NCI-H226 (cell line): ENCODE results near the gene PI4KA.
A peak's percentile ranks its signal among the peaks of the same experiment; 100 is the strongest.

Experiments used
- DNase-seq: peaks from one replicate; pipeline ENCODE4 v3.0.0-alpha.2; 2015

The PI4KA gene

GRCh38 chr22:20792966-20793728 lies 65.5 kb downstream of the PI4KA start:
- no peak for DNase-seq

GRCh38 chr22:20792221-20792965 lies 66.2 kb downstream of the PI4KA start:
- no peak for DNase-seq

GRCh38 chr22:20788627-20789344 lies 69.8 kb downstream of the PI4KA start:
- no peak for DNase-seq

GRCh38 chr22:20787746-20788626 lies 70.6 kb downstream of the PI4KA start:
- no peak for DNase-seq

- DNase-seq = no peak
Observed at GRCh38 chr22:20787223-20787622, 71.4 kb downstream of the PI4KA start.

- no peak for DNase-seq
Observed at GRCh38 chr22:20786536-20786979, 72.1 kb downstream of the PI4KA start.

- no peak for DNase-seq
Observed at GRCh38 chr22:20786048-20786447, 72.6 kb downstream of the PI4KA start.

GRCh38 chr22:20785415-20785814 lies 73.2 kb downstream of the PI4KA start:
- no peak for DNase-seq

- DNase-seq = no peak
Observed at GRCh38 chr22:20783844-20784723, 74.5 kb downstream of the PI4KA start.

- no peak for DNase-seq
Observed at GRCh38 chr22:20783300-20783673, 75.3 kb downstream of the PI4KA start.

- no peak for DNase-seq
Observed at GRCh38 chr22:20782596-20783299, 75.9 kb downstream of the PI4KA start.

- DNase-seq = no peak
Observed at GRCh38 chr22:20782083-20782482, 76.5 kb downstream of the PI4KA start.

GRCh38 chr22:20781272-20781990 lies 77.2 kb downstream of the PI4KA start:
- DNase-seq = no peak

- DNase-seq = no peak
Observed at GRCh38 chr22:20779818-20780158, 78.8 kb downstream of the PI4KA start.

- no peak for DNase-seq
Observed at GRCh38 chr22:20779014-20779817, 79.4 kb downstream of the PI4KA start.

GRCh38 chr22:20777420-20778177 lies 81.0 kb downstream of the PI4KA start:
- peak; percentile 84 for DNase-seq

- DNase-seq = no peak
Observed at GRCh38 chr22:20776624-20777405, 81.8 kb downstream of the PI4KA start.
